Bronchial epithelial cell (primary cell): ENCODE measurements around the gene PRCD. TPM values are rescaled to one million over a fixed set of nuclear protein-coding genes. Genes with fewer than 3 reads are reported as not detected.

Experiments
- DNase-seq: peaks from one replicate; pipeline ENCODE4 v3.0.0-alpha.2; 2010; ENCODE audit warnings: low read depth
- FAIRE-seq: peaks from 2 replicates; lab custom pipeline; 2011; peaks lifted over from hg19 to GRCh38; lab: Jason Lieb, UNC
- H3K27me3 ChIP-seq: 2 replicates; pipeline ENCODE4 v1.5.1; 2011; ENCODE audit warnings: low read length; ENCODE audit not compliant: control insufficient read depth, insufficient read depth
- H3K36me3 ChIP-seq: 2 replicates; pipeline ENCODE4 v1.5.1; 2011; ENCODE audit warnings: low read length; ENCODE audit not compliant: control insufficient read depth, insufficient read depth
- H3K4me3 ChIP-seq: 2 replicates; pipeline ENCODE4 v1.5.1; 2011; ENCODE audit warnings: mild to moderate bottlenecking, low read depth, low read length, control low read depth
- CTCF ChIP-seq: IDR thresholded peaks from 2 replicates; pipeline ENCODE4 v1.5.1; 2011; ENCODE audit warnings: mild to moderate bottlenecking, moderate library complexity, low read length, control low read depth, inconsistent platforms; ENCODE audit not compliant: insufficient read depth, severe bottlenecking
- total RNA-seq: library from RNA; depleted of rRNA; stranded (reverse); fragments of >200 nt; gene quantifications from 2 replicates; pipeline ENCODE4 v1.2.1, GENCODE V29; 2014

The PRCD gene
- total RNA-seq, 1 donor from 2014 or later: not detected

GRCh38 chr17:76546556-76547182 is 6.8 kb downstream of the PRCD start:
- peak; percentile 90 for DNase-seq
- FAIRE-seq: no peak

GRCh38 chr17:76547183-76547641 is 7.4 kb downstream of the PRCD start:
- Histone ChIP-seq H3K4me3 (no peak overlapping the region), H3K36me3 (peaks cover 1% of the 10 kb centered on the region), H3K27me3 (no peaks in the 10 kb centered on the region)
- DNase-seq (peak; percentile 50), FAIRE-seq (no peak)
- TF ChIP-seq CTCF: peak; percentile 56

More at GRCh38 chr17:76546556-76547182, 6.8 kb downstream of the PRCD start:
- Histone ChIP-seq H3K4me3 (no peak overlapping the region), H3K27me3 (no peaks in the 10 kb centered on the region), H3K36me3 (peaks cover 1% of the 10 kb centered on the region)
- no peak for TF ChIP-seq CTCF

GRCh38 chr17:76547642-76548202 is 7.9 kb downstream of the PRCD start:
- no peak for TF ChIP-seq CTCF
- Histone ChIP-seq H3K36me3 (peaks cover 1% of the 10 kb centered on the region), H3K27me3 (no peaks in the 10 kb centered on the region), H3K4me3 (peak overlapping the region; percentile 28)
- DNase-seq (no peak), FAIRE-seq (no peak)

- peaks cover 3% of the 10 kb centered on the region for H3K36me3 ChIP-seq
- FAIRE-seq (no peak), DNase-seq (no peak)
- no peak for TF ChIP-seq CTCF
- peak overlapping the region; percentile 28 for H3K4me3 ChIP-seq
- no peaks in the 10 kb centered on the region for H3K27me3 ChIP-seq
These were observed 8.8 kb downstream of the PRCD start for GRCh38 chr17:76548378-76549214.

GRCh38 chr17:76549215-76549518 is 9.3 kb downstream of the PRCD start:
- FAIRE-seq: no peak
- no peaks in the 10 kb centered on the region for H3K27me3 ChIP-seq
- peaks cover 3% of the 10 kb centered on the region for H3K36me3 ChIP-seq
- TF ChIP-seq CTCF: no peak
- DNase-seq: no peak
- peak overlapping the region; percentile 28 for H3K4me3 ChIP-seq
